Right atrium auricular region (tissue), 2 donors: ENCODE measurements around the gene METTL27. TPM values are rescaled to one million over a fixed set of nuclear protein-coding genes. Genes with fewer than 3 reads are reported as not detected.
"Not testable (repeated sequence)": the region's sequence is repeated elsewhere in the genome, so short reads cannot be mapped to it uniquely, and the experiment has no call there.

Source experiments
- DNase-seq: peaks from one replicate; pipeline ENCODE4 v3.0.0-alpha.2; 2019; ENCODE audit warnings: low spot score
- H3K27ac ChIP-seq, 2 donors: fragments of 200-600 bp; sonication (generic); 1 replicate in 1 of 2; 2 replicates in 1 of 2; pipeline ENCODE4 v1.5.1; 2016 to 2019
- H3K27me3 ChIP-seq, 2 donors: fragments of 200-600 bp; sonication (generic); one replicate each; pipeline versions ENCODE4 v1.5.1 to v1.6.0; 2017 to 2019
- H3K36me3 ChIP-seq: fragments of 200-600 bp; sonication (generic); one replicate; pipeline ENCODE4 v1.5.1; 2016
- H3K4me1 ChIP-seq, 2 donors: fragments of 200-600 bp; sonication (generic); one replicate each; pipeline versions ENCODE4 v1.5.1 to v1.6.0; 2017 to 2019
- H3K4me3 ChIP-seq, 2 donors: fragments of 200-600 bp; sonication (generic); 1 replicate in 1 of 2; 2 replicates in 1 of 2; pipeline ENCODE4 v1.5.1; 2017 to 2019; ENCODE audit warnings: mild to moderate bottlenecking in 1 of 2, moderate library complexity in 1 of 2
- H3K9me3 ChIP-seq, 2 donors: fragments of 200-600 bp; sonication (generic); one replicate each; pipeline ENCODE4 v1.5.1; 2019
- CTCF ChIP-seq, 2 donors: fragments of 200-600 bp; sonication (generic); IDR thresholded peaks; one replicate each; pipeline ENCODE4 v1.5.1; 2019; ENCODE audit warnings: antibody characterized with exemption in 2 of 2
- total RNA-seq, 2 donors: library from RNA; depleted of rRNA; stranded (reverse); fragments of >200 nt; gene quantifications; one replicate each; pipeline ENCODE4 v1.1.0, GENCODE V29; 2016

METTL27 gene
- total RNA-seq, 2 donors from 2014 or later, result 0.39 TPM; not detected in 1

DNA sequence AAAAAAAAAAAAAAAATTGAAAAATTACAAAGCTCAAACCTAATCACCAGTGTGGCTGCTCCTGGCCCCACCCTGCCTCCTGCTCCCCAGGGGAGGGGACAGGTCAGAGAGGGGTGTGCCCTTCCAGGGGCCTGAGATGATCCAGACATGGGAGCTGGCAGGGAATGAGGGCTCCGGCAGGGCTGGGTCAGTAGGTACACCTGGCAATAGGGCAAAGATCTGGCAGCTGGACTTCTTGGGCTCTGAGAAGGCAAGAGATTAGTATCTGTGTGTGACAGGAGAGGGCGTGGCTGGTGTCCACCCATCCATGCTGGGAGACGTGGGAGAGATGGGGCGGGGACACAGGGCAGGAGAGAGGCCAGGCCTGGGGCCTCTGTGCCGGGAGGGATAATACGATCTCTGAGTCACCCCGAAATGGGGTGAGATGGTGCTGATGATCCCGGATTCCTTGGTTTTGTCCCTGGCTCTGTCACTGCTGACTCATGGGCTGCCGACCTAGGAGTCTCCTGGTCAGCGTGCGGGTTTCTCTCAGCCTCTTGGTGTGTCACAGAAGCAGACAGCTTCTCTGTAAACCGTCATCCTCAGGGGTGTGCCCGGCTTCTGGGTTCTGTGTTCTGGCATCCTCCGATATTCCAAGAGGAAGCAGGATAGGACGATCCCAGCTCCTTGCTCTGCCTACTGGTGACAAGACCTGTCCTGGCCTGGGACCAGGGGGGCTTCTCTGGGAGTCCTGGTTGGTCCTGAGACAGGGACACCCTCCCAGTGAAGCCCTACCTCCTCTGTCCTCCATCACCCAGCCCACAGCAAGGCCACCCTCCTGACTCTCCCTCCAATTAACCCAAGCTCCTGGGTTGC, 19.8 kb downstream of the METTL27 start:
- no peaks in the 10 kb centered on the region for H3K36me3 ChIP-seq
- H3K27ac ChIP-seq, result no peak overlapping the region
- peaks cover 0 to 3% of the 10 kb centered on the region in 2 donors for H3K4me1 ChIP-seq
- H3K27me3 ChIP-seq, result no peaks in the 10 kb centered on the region
- no peak for DNase-seq
- no peaks in the 10 kb centered on the region for H3K9me3 ChIP-seq
- no peak for TF ChIP-seq CTCF (IDR thresholded peaks at IDR 0.05)
- no peak overlapping the region for H3K4me3 ChIP-seq

DNA sequence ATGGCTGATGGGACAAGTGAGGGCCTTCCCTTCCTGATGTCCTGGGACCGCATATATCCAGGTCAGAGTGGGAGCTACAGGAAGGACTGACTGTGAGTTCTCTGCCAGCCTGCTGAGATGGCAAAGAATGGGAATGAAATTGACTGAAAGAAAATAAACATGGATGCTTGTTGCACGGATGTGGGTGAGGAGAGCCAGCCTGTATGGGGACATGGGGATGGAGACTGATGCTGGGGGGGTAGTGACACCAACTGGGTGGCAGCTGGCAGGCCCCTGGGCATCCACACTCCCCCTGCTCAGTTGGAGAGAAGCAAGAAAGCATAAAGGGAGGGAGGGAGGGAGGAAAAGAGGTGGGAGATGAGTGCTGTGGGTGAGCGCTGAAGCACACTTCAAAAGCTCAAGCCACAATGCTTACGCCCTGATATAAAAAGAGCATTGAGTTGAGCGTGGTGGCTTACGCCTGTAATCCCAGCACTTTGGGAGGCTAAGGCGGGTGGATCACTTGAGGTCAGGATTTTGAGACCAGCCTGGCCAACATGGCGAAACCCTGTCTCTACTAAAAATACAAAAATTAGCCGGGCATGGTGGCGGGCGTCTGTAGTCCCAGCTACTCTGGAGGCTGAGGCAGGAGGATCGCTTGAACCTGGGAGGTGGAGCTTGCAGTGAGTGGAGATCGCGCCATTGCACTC, 20.6 kb downstream of the METTL27 start:
- H3K4me3 ChIP-seq, H3K27ac ChIP-seq, H3K27me3 ChIP-seq, H3K36me3 ChIP-seq, DNase-seq, H3K4me1 ChIP-seq, H3K9me3 ChIP-seq: not testable (repeated sequence)

DNA sequence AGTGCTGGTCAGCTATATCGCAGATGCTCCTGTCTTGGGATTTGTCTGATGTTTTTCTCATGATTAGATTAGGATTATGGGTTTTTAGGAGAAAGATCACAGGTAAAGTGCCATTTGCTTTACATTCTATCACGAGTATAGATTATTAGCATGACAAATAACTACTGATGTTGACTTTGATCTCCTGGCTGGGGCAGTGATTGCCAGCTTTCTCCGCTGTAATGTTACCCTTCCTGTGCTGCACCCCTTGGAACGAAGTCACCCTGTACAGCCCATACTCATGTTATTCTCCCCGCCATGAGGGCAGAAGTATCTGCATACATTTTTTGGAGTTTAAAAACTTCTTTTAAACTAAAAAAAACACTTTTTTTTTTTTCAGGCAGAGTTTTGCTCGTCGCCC, 22.3 kb downstream of the METTL27 start:
- Histone ChIP-seq H3K27me3 (no peaks in the 10 kb centered on the region), H3K27ac (no peak overlapping the region), H3K36me3 (no peaks in the 10 kb centered on the region), H3K9me3 (no peaks in the 10 kb centered on the region), H3K4me3 (no peak overlapping the region), H3K4me1 (no peaks in the 10 kb centered on the region)
- DNase-seq, result no peak
- no peak for TF ChIP-seq CTCF (IDR thresholded peaks at IDR 0.05)

- Histone ChIP-seq H3K36me3 (no peaks in the 10 kb centered on the region), H3K4me3 (no peak overlapping the region), H3K27me3 (no peaks in the 10 kb centered on the region), H3K27ac (no peak overlapping the region), H3K4me1 (no peaks in the 10 kb centered on the region), H3K9me3 (peaks cover 0 to 5% of the 10 kb centered on the region in 2 donors)
- no peak for DNase-seq
- no peak for TF ChIP-seq CTCF (IDR thresholded peaks at IDR 0.05)
Measured at GRCh38 chr7:73817121-73817520, 25.2 kb downstream of the METTL27 start.

GRCh38 chr7:73815436-73815835, 26.9 kb downstream of the METTL27 start:
- Histone ChIP-seq H3K4me1 (no peaks in the 10 kb centered on the region), H3K27ac (no peak overlapping the region), H3K4me3 (no peak overlapping the region), H3K36me3 (no peaks in the 10 kb centered on the region), H3K27me3 (no peaks in the 10 kb centered on the region), H3K9me3 (peaks cover 0 to 5% of the 10 kb centered on the region in 2 donors)
- no peak for TF ChIP-seq CTCF (IDR thresholded peaks at IDR 0.05)
- no peak for DNase-seq

GRCh38 chr7:73812996-73813395, 29.3 kb downstream of the METTL27 start:
- Histone ChIP-seq H3K4me1 (no peaks in the 10 kb centered on the region), H3K36me3 (no peaks in the 10 kb centered on the region), H3K27ac (no peak overlapping the region), H3K4me3 (no peak overlapping the region), H3K9me3 (peaks cover 0 to 5% of the 10 kb centered on the region in 2 donors), H3K27me3 (no peaks in the 10 kb centered on the region)
- no peak for DNase-seq
- no peak for TF ChIP-seq CTCF (IDR thresholded peaks at IDR 0.05)
